A549 (cell line): Measurements from ENCODE around the gene CPA1. TPM values are rescaled to one million over a fixed set of nuclear protein-coding genes. Genes with fewer than 3 reads are reported as not detected.

ENCODE experiments used
- ATAC-seq, 2 experiments: fragments of 200-7000 bp in 1 of 2; fragments of >200 bp in 1 of 2; cut with Nextera tagmentation in 1 of 2; cut with Tn5 transposase in 1 of 2; 3 replicates each; pipeline versions ENCODE4 v1.8.0 to v1.9.1; 2018 to 2020; ENCODE audit warnings: mild to moderate bottlenecking in 1 of 2, moderate library complexity in 1 of 2
- CTCF ChIA-PET: fragments of 300-600 bp; sonication (Branson Sonifier 250); formaldehyde crosslinking; extraction: SDS; loops from one replicate; lab custom pipeline; 2021; ENCODE audit warnings: antibody characterized with exemption, inconsistent platforms; lab: Yijun Ruan, JAX
- POLR2A ChIA-PET: fragments of 350-600 bp; formaldehyde crosslinking; extraction: SDS; loops from one replicate; lab custom pipeline; 2021; ENCODE audit warnings: antibody characterized with exemption, inconsistent platforms; lab: Yijun Ruan, JAX
- DNase-seq, 2 experiments: peaks; one replicate each; pipeline versions ENCODE4 v3.0.0 to v3.0.0-alpha.2; 2011 to 2016; ENCODE audit warnings: low read depth in 1 of 2, low spot score in 1 of 2
- FAIRE-seq: peaks from 2 replicates; lab custom pipeline; 2011; peaks lifted over from hg19 to GRCh38; lab: Jason Lieb, UNC
- H3K27ac ChIP-seq, 2 experiments: fragments of >200 bp; sonication (Bioruptor Twin); formaldehyde crosslinking; 3 replicates each; pipeline ENCODE4 v1.5.1; 2016 to 2017
- H3K4me1 ChIP-seq: fragments of >200 bp; sonication (Bioruptor Twin); formaldehyde crosslinking; 3 replicates; pipeline ENCODE4 v1.6.1; 2016
- H3K4me2 ChIP-seq: fragments of >200 bp; sonication (Bioruptor Twin); formaldehyde crosslinking; 3 replicates; pipeline ENCODE4 v1.6.1; 2016
- H3K4me3 ChIP-seq: fragments of >200 bp; sonication (Bioruptor Twin); formaldehyde crosslinking; 3 replicates; pipeline ENCODE4 v1.5.1; 2016
- H3K9me3 ChIP-seq: fragments of >200 bp; sonication (Bioruptor Twin); formaldehyde crosslinking; 3 replicates; pipeline ENCODE4 v1.6.1; 2016
- BCL3 ChIP-seq: fragments of >200 bp; sonication (Bioruptor Twin); formaldehyde crosslinking; IDR thresholded peaks from 3 replicates; pipeline ENCODE4 v1.6.1; 2016
- CBX2 ChIP-seq: fragments of 200-600 bp; sonication (generic); IDR thresholded peaks from 2 replicates; pipeline ENCODE4 v1.6.1; 2016; ENCODE audit warnings: low read depth, mild to moderate bottlenecking, borderline replicate concordance
- FOSB ChIP-seq: fragments of 250-450 bp; sonication (Bioruptor Pico); IDR thresholded peaks from 2 replicates; pipeline ENCODE4 v1.5.0; 2020; ENCODE audit warnings: mild to moderate bottlenecking, moderate library complexity
- FOSL2 ChIP-seq, 2 experiments: fragments of 450-650 bp in 1 of 2; fragments of >200 bp in 1 of 2; sonication (Bioruptor Twin) in 1 of 2; formaldehyde crosslinking; IDR thresholded peaks; 2 replicates each; pipeline versions ENCODE4 v1.5.0 to v1.6.1; 2016 to 2020; ENCODE audit warnings: mild to moderate bottlenecking in 1 of 2, moderate library complexity in 1 of 2
- GATA3 ChIP-seq: IDR thresholded peaks from 2 replicates; pipeline ENCODE4 v1.6.1; 2012; ENCODE audit warnings: borderline replicate concordance
- HOXA7 ChIP-seq: fragments of 250-450 bp; sonication (Bioruptor Pico); IDR thresholded peaks from 2 replicates; pipeline ENCODE4 v1.5.0; 2020; ENCODE audit warnings: mild to moderate bottlenecking, moderate library complexity
- JUNB ChIP-seq: fragments of >200 bp; sonication (Bioruptor Twin); formaldehyde crosslinking; IDR thresholded peaks from 2 replicates; pipeline ENCODE4 v1.6.1; 2016
- MAFK ChIP-seq: fragments of 450-650 bp; IDR thresholded peaks from 2 replicates; pipeline ENCODE4 v1.6.1; 2014; ENCODE audit not compliant: partially characterized antibody
- RAD21 ChIP-seq, 2 experiments: fragments of >200 bp in 1 of 2; sonication (Bioruptor Twin) in 1 of 2; formaldehyde crosslinking in 1 of 2; IDR thresholded peaks in 1 of 2; conservative IDR thresholded peaks in 1 of 2; 2 replicates in 1 of 2; 3 replicates in 1 of 2; pipeline ENCODE4 v1.6.1; 2012 to 2018; ENCODE audit warnings: inconsistent platforms in 1 of 2
- RARB ChIP-seq: fragments of 250-450 bp; sonication (Bioruptor Pico); IDR thresholded peaks from 2 replicates; pipeline ENCODE4 v1.8.0; 2021; ENCODE audit warnings: mild to moderate bottlenecking, moderate library complexity
- RNF2 ChIP-seq: fragments of 200-600 bp; sonication (generic); IDR thresholded peaks from 2 replicates; pipeline ENCODE4 v1.6.1; 2016; ENCODE audit warnings: low read depth, mild to moderate bottlenecking, antibody characterized with exemption, moderate library complexity, borderline replicate concordance
- SMC3 ChIP-seq: fragments of >200 bp; sonication (Bioruptor Twin); formaldehyde crosslinking; IDR thresholded peaks from 3 replicates; pipeline ENCODE4 v1.6.1; 2018; ENCODE audit warnings: inconsistent platforms
- ZC3H11A ChIP-seq: fragments of 450-650 bp; IDR thresholded peaks from 2 replicates; pipeline ENCODE4 v1.6.1; 2014; ENCODE audit warnings: antibody characterized with exemption, mild to moderate bottlenecking
- ZSCAN20 ChIP-seq: fragments of 250-450 bp; sonication (Bioruptor Pico); IDR thresholded peaks from 2 replicates; pipeline ENCODE4 v1.8.0; 2022; ENCODE audit warnings: mild to moderate bottlenecking, moderate library complexity
- WGBS: methylation state at CpG from one replicate; pipeline ENCODE4 v1.1.6; 2017; ENCODE audit errors: missing lambda C conversion rate; 5-methylcytosine and 5-hydroxymethylcytosine counted together
- polyA plus RNA-seq, 4 experiments: library from polyadenylated mRNA; depleted of rRNA in 3 of 4; stranded (reverse); fragments of >200 nt; fragmentation: RNase III in 1 of 4; extraction: RNeasy Plus Mini Kit Qiagen cat#74134 plus additional on column Dnase treatment in 1 of 4; gene quantifications; 2 replicates in 3 of 4; 3 replicates in 1 of 4; pipeline ENCODE4 v1.2.3, GENCODE V29; 2011 to 2017
- TF ChIP-seq, protein P1 (sequence below): fragments of 150-350 bp; IDR thresholded peaks from 2 replicates; pipeline ENCODE4 v1.6.1; 2014; ENCODE audit warnings: low read depth, mild to moderate bottlenecking, low read length
- TF ChIP-seq, protein P2 (sequence below): IDR thresholded peaks from 2 replicates; pipeline ENCODE4 v1.6.1; 2012
- TF ChIP-seq, protein P3 (sequence below): fragments of >200 bp; sonication (Bioruptor Twin); formaldehyde crosslinking; IDR thresholded peaks from 3 replicates; pipeline ENCODE4 v1.5.1; 2016
- TF ChIP-seq, protein P4 (sequence below): IDR thresholded peaks from 2 replicates; pipeline ENCODE4 v1.6.1; 2012

Gene CPA1
- polyA plus RNA-seq, 2 of the 4 experiments (the other 2 are of a cell fraction) = not detected

DNA sequence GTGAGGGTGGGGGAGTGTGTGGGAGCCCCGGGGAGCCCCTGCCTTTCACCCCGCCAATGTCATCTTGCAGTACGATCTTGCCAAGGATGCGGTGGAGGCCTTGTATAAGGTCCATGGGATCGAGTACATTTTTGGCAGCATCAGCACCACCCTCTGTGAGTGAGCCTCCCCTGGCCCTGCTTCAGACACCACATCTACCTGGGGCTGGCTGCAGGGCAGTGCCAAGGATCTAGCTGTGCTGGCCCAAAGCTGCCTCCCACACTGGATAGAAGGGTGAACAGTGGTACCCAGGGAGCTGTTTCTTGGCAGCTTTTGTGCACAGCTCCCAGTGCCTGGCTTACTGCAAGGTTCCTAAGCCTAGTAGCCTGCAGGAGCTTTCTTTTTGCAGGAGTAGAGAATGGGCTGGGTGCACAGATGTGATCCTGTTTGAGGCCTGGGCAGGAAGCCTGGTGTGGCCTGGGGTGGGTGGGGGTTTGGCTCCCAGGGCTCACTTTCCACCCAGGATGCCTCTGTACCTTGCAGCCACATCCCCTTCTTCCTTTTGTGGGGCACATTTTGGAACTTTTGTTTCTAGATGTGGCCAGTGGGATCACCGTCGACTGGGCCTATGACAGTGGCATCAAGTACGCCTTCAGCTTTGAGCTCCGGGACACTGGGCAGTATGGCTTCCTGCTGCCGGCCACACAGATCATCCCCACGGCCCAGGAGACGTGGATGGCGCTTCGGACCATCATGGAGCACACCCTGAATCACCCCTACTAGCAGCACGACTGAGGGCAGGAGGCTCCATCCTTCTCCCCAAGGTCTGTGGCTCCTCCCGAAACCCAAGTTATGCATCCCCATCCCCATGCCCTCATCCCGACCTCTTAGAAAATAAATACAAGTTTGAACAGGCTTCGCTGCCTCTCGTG, 12.2 kb upstream of the CPA1 start:
- 87% methylated on average over 17 of the region's 19 CpGs for WGBS
- no peak for ATAC-seq
- H3K27ac ChIP-seq = no peak overlapping the region
- ChIA-PET POLR2A (no interaction called here), CTCF (interaction anchor here (0.6 to 1.1 kb wide), 3 partner anchors 17 to 106 kb away, joined by 3 to 4 read pairs (median 3); no protein-coding TSS in a partner anchor)
- no peaks in the 10 kb centered on the region for H3K9me3 ChIP-seq
- no peak overlapping the region for H3K4me2 ChIP-seq
- H3K4me3 ChIP-seq = no peak overlapping the region
- TF ChIP-seq, protein P1, sequence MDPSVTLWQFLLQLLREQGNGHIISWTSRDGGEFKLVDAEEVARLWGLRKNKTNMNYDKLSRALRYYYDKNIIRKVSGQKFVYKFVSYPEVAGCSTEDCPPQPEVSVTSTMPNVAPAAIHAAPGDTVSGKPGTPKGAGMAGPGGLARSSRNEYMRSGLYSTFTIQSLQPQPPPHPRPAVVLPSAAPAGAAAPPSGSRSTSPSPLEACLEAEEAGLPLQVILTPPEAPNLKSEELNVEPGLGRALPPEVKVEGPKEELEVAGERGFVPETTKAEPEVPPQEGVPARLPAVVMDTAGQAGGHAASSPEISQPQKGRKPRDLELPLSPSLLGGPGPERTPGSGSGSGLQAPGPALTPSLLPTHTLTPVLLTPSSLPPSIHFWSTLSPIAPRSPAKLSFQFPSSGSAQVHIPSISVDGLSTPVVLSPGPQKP = no peak
- TF ChIP-seq JUNB = no peak
- TF ChIP-seq, protein P2, sequence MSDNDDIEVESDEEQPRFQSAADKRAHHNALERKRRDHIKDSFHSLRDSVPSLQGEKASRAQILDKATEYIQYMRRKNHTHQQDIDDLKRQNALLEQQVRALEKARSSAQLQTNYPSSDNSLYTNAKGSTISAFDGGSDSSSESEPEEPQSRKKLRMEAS = no peak
- TF ChIP-seq GATA3 = no peak
- TF ChIP-seq FOSB = no peak
- TF ChIP-seq ZC3H11A = no peak
- peaks cover 28% of the 10 kb centered on the region for H3K4me1 ChIP-seq
- DNase-seq = no peak
- FAIRE-seq = no peak

- Histone ChIP-seq H3K4me1 (peaks cover 17% of the 10 kb centered on the region), H3K4me2 (no peak overlapping the region), H3K4me3 (no peak overlapping the region), H3K27ac (peak overlapping the region in 1 of 2 experiments; percentile 0; a peak in 1 of 6 replicates), H3K9me3 (no peaks in the 10 kb centered on the region)
- ChIA-PET CTCF (interaction anchor here (0.6 kb wide), 1 partner anchor 62 kb away, joined by 3 read pairs; no protein-coding TSS in a partner anchor), POLR2A (no interaction called here)
- ATAC-seq = peak; percentile 45 to 66; a peak in 4 of 6 replicates
- no peak for FAIRE-seq
- DNase-seq = peak in 1 of 2 experiments; percentile 22
- WGBS = 54% methylated on average over 10 of the region's 10 CpGs
- TF ChIP-seq, protein P3, sequence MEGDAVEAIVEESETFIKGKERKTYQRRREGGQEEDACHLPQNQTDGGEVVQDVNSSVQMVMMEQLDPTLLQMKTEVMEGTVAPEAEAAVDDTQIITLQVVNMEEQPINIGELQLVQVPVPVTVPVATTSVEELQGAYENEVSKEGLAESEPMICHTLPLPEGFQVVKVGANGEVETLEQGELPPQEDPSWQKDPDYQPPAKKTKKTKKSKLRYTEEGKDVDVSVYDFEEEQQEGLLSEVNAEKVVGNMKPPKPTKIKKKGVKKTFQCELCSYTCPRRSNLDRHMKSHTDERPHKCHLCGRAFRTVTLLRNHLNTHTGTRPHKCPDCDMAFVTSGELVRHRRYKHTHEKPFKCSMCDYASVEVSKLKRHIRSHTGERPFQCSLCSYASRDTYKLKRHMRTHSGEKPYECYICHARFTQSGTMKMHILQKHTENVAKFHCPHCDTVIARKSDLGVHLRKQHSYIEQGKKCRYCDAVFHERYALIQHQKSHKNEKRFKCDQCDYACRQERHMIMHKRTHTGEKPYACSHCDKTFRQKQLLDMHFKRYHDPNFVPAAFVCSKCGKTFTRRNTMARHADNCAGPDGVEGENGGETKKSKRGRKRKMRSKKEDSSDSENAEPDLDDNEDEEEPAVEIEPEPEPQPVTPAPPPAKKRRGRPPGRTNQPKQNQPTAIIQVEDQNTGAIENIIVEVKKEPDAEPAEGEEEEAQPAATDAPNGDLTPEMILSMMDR = no peak
- TF ChIP-seq MAFK = no peak
- no peak for TF ChIP-seq FOSL2 (IDR thresholded peaks at IDR 0.05)
- TF ChIP-seq FOSL2 (CRISPR knock-in tag; IDR thresholded peaks at IDR 0.05) = no peak
- no peak for TF ChIP-seq FOSB
- no peak for TF ChIP-seq HOXA7 (CRISPR knock-in tag)
- no peak for TF ChIP-seq CBX2
- TF ChIP-seq, protein P2 = no peak
- TF ChIP-seq SMC3 = no peak
- TF ChIP-seq ZSCAN20 (CRISPR knock-in tag) = no peak
- no peak for TF ChIP-seq RNF2
- TF ChIP-seq RARB (CRISPR knock-in tag) = no peak
- TF ChIP-seq BCL3 = no peak
- TF ChIP-seq RAD21 (conservative IDR thresholded peaks at IDR 0.05 in 1 of 2, IDR thresholded peaks at IDR 0.05 in 1 of 2) = no peak
- TF ChIP-seq, protein P4, sequence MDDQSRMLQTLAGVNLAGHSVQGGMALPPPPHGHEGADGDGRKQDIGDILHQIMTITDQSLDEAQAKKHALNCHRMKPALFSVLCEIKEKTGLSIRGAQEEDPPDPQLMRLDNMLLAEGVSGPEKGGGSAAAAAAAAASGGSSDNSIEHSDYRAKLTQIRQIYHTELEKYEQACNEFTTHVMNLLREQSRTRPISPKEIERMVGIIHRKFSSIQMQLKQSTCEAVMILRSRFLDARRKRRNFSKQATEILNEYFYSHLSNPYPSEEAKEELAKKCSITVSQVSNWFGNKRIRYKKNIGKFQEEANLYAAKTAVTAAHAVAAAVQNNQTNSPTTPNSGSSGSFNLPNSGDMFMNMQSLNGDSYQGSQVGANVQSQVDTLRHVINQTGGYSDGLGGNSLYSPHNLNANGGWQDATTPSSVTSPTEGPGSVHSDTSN = no peak
Observed at GRCh38 chr7:130369110-130369711, 11.1 kb upstream of the CPA1 start.
